Activated T-helper 17 cell treated with anti-CD3 and anti-CD28 coated beads, Interleukin-2, amount 50 U/mL, for 72 hours (primary cell): ENCODE results near the gene RAB40B. TPM values are rescaled to one million over a fixed set of nuclear protein-coding genes. Genes with fewer than 3 reads are reported as not detected.
A peak's percentile ranks its signal among the peaks of the same experiment; 100 is the strongest.

Source experiments
- ATAC-seq: fragments of 150-1000 bp; cut with Tn5 transposase; replicated peaks from 2 replicates; pipeline ENCODE4 v1.10.0; 2021; ENCODE audit warnings: mild to moderate bottlenecking, moderate library complexity
- H3K27ac Mint-ChIP-seq: one replicate; pipeline ENCODE4 v1.8.0; 2022; ENCODE audit warnings: mixed read lengths
- H3K27me3 Mint-ChIP-seq: one replicate; pipeline ENCODE4 v1.8.0; 2022; ENCODE audit warnings: mixed read lengths
- H3K36me3 Mint-ChIP-seq: one replicate; pipeline ENCODE4 v1.8.0; 2022; ENCODE audit warnings: low read depth, mild to moderate bottlenecking, mixed read lengths
- H3K4me1 Mint-ChIP-seq: one replicate; pipeline ENCODE4 v1.8.0; 2022; ENCODE audit warnings: mixed read lengths
- H3K4me3 Mint-ChIP-seq: one replicate; pipeline ENCODE4 v1.8.0; 2022; ENCODE audit warnings: mild to moderate bottlenecking, mixed read lengths
- H3K9me3 Mint-ChIP-seq: one replicate; pipeline ENCODE4 v1.8.0; 2022; ENCODE audit warnings: mixed read lengths
- total RNA-seq, 2 donors: library from RNA; stranded (reverse); gene quantifications; one replicate each; pipeline ENCODE4 v1.2.3, GENCODE V29; 2022

RAB40B gene
- total RNA-seq, 2 donors from 2014 or later = 1.1 to 2.0 TPM

DNA sequence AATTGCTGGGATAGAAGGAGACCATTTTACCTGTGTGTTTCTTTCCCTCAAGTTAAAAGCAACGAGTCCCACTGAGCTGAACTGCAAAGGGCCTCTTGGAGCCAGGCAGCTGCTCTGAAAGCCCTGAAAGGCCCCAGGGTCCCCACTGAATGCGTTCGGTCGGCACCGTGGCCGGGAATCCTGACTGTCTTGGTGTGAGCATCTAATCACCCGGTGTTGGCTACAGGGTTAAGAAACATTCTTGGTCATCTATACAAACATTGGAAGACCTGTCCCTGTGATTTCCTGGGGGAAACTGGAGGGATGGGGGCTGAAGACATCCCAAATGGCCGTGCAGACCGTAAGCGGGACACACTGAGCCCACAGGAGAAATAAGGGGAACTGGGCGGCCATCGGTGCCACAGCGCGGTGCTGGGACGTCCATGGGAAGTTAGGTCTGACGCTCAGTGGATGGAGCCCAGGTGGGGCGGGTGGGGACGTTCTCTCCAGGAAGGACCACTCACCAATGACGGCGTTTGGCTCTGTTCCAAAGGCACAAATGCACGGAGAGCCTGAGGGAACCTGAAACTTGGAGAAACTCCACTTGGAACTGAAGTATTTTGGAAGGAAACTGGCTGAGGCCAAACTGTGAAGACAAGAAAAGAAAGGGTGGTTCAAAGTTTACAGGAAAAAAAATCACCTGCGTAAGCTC lies 82.3 kb downstream of the RAB40B start:
- Mint-ChIP-seq H3K4me3 (no peak overlapping the region), H3K27me3 (no peaks in the 10 kb centered on the region), H3K4me1 (no peaks in the 10 kb centered on the region), H3K36me3 (peaks cover 95% of the 10 kb centered on the region), H3K9me3 (no peaks in the 10 kb centered on the region), H3K27ac (no peak overlapping the region)
- ATAC-seq = no peak

DNA sequence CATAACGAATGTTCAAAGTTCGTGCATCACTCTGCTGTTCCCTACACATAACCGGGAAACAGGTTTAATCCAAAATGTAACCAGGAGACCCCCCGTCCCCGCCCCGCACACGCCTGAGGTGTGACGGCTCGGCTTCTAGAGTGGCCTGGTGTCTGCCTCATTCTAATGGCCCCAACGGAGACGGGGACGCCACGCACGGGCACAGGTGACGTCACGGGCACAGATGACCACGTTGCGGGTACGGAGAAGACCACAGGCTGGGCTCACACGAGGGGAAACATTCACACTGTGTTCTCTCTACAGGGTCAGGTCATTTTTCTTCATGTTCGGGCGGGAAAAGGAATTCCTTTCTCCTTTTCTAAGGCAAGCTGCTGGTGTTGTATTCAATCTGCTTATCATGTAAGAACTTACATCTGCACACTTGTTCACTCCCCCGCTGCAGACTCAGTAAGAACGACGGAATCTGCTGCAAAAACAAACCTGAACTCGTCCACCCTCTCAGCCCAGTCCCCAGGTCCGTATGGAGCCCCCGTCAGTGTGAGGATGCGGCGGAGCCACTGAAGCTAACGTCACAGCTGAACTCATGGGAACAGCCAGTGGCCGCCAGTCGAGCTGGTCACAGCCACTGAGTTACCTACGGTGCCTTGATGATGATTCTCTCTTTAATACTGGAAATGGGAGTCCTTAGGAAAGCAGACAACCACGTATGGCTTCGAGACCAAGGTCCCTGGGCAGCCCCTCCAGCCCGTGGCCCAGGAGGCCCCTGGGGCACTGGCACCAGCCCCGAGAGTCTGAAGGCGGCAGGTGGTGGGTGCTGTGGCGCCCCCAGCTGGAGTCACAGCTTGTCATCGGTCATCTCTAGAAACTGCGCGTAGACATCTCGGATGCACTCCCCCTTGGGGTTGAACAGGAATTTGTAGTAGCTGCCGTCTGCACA lies 83.1 kb downstream of the RAB40B start:
- ATAC-seq = no peak
- H3K4me3 Mint-ChIP-seq = no peak overlapping the region
- no peak overlapping the region for H3K27ac Mint-ChIP-seq
- no peaks in the 10 kb centered on the region for H3K9me3 Mint-ChIP-seq
- peaks cover 95% of the 10 kb centered on the region for H3K36me3 Mint-ChIP-seq
- no peaks in the 10 kb centered on the region for H3K27me3 Mint-ChIP-seq
- no peaks in the 10 kb centered on the region for H3K4me1 Mint-ChIP-seq

DNA sequence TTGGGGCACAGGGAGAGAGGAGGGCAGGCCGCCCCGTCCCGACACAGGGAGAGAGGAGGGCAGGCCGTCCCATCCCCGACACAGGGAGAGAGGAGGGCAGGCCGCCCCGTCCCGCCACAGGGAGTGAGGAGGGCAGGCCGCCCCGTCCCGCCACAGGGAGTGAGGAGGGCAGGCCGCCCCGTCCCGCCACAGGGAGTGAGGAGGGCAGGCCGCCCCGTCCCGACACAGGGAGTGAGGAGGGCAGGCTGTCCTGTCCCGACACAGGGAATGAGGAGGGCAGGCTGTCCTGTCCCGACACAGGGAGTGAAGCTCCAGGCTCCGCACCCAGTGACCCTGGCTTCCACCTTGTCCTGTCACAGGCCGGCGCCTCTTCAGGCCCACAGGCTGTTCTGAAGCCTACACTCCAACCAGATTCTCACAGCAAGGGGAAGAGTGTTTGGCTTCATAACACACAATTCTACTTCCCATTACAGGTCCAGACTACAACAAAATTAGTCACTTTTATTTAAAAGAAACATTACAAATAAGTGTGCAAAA lies 84.3 kb downstream of the RAB40B start:
- Mint-ChIP-seq H3K27me3 (no peaks in the 10 kb centered on the region), H3K9me3 (no peaks in the 10 kb centered on the region), H3K36me3 (peaks cover 95% of the 10 kb centered on the region), H3K27ac (no peak overlapping the region), H3K4me1 (no peaks in the 10 kb centered on the region), H3K4me3 (no peak overlapping the region)
- no peak for ATAC-seq

DNA sequence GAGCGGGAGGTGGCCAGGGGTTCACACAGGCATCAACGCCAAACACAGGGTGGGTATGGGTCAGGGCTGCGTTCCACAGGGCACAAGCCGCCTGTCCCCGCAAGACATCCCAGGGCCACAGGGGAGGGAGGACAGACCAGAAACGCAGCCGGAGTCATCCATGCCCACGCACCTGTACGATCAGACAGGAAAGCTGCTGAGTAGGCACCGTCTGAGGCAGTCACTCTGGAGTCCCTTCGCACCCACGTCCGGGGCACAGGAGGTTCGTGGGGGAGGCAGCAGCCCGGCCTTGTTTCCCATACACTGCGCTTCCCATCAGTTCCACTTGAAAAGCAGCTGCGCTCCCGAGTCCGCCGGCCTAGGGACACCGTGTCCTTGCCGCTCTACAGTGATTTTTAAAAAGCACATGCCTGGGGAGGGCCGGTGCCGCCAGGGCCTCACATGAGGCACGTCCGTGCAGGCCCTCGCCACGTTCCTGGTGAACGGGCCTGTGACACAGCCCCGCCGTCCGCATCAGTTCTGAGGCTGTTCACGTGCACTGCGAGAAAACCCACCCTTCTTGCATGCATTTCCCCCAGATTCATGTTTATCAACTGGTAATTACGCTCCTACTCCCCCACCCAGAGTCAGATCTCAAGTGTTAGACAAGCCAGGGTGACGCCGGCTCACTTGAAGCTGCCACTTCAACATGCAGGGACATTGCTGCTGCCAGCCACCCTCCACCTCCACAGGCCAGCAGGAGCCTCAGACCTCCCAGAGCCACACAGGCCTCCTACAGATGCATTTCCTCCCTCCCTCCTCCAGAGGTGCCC lies 85.0 kb downstream of the RAB40B start:
- Mint-ChIP-seq H3K27me3 (no peaks in the 10 kb centered on the region), H3K9me3 (no peaks in the 10 kb centered on the region), H3K4me1 (no peaks in the 10 kb centered on the region), H3K4me3 (no peak overlapping the region), H3K27ac (no peak overlapping the region), H3K36me3 (peaks cover 94% of the 10 kb centered on the region)
- peak; percentile 41 for ATAC-seq

DNA sequence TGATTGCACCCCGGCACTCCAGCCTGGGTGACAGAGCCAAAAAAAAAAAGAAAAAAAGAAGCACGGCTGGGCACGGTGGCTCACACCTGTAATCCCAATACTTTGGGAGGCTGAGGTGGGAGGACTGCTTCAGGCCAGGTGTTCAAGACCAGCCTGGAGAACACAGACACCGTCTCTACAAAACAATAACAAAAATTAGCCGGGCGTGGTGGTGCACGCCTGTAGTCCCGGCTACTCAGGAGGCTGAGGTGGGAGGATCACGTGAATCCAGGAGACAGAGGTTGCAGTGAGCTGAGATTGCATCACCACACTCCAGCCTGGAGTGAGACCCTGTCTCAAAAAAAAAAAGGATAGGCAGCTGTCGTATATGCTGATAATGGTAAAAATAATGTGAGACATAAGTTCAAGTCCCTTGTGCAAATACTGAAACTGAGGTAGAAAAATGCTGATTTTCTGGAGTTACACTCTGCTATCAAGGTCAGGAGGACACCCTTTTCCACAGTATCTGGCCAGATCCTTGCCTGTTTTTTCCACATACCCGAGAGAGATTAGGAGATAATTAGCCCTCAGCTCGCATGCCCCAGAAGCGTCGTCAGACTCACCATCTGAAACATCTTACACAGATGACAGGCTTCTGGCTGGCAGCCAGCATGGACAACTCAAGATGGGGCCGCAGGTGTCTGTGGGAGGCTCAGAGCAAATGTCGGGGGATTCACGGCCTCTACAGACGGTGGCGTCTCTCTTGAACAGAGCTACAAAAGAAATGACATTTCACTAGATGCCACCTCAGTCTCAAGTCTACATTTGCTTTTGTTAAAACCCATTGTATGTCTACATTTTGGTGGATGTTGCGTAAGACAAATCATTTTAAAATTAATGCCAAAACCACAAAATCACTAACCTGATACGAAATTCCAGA lies 87.1 kb downstream of the RAB40B start:
- Mint-ChIP-seq H3K4me3 (no peak overlapping the region), H3K36me3 (peaks cover 85% of the 10 kb centered on the region), H3K4me1 (no peaks in the 10 kb centered on the region), H3K27me3 (no peaks in the 10 kb centered on the region), H3K27ac (no peak overlapping the region), H3K9me3 (no peaks in the 10 kb centered on the region)
- ATAC-seq = no peak

DNA sequence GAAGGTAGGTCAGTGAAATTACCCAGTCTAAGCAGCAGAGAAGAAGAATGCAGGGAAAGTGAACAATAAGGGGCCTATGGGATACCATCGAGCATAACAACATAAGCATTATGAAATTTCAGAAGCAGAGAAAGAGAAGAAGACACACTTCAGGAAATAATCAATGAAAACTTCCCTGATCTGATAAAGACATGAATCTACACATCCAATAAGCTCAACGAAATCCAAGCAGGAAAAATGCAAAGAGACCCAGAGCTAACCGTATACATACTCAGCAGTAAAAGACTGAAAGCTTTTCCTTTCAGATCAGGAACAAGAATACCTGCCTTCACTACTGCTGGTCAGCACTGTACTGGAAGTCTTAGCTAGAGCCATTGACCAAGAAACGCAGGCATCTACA lies 88.8 kb downstream of the RAB40B start:
- peak overlapping the region; percentile 55 for H3K27ac Mint-ChIP-seq
- H3K36me3 Mint-ChIP-seq = peaks cover 85% of the 10 kb centered on the region
- no peak for ATAC-seq
- H3K9me3 Mint-ChIP-seq = no peaks in the 10 kb centered on the region
- H3K27me3 Mint-ChIP-seq = no peaks in the 10 kb centered on the region
- no peaks in the 10 kb centered on the region for H3K4me1 Mint-ChIP-seq
- no peak overlapping the region for H3K4me3 Mint-ChIP-seq

DNA sequence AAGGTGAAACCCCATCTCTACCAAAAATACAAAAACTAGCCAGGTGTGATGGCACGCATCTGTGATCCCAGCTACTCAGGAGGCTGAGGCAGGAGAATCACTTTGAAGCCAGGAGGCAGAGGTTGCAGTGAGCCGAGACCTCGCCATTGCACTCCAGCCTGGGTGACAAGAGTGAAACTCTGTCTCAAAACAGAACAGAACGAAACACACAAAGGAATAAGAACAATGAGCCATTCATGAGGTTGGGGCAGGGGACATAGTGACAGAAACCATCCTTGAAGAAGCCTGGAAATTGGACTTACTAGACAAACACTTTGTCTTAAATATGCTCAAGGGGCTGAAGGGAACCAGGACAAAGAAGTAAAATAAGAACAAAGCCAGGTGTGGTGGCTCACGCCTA lies 89.7 kb downstream of the RAB40B start:
- no peak for ATAC-seq
- peaks cover 85% of the 10 kb centered on the region for H3K36me3 Mint-ChIP-seq
- no peak overlapping the region for H3K4me3 Mint-ChIP-seq
- H3K27me3 Mint-ChIP-seq = no peaks in the 10 kb centered on the region
- H3K4me1 Mint-ChIP-seq = peaks cover 6% of the 10 kb centered on the region
- no peak overlapping the region for H3K27ac Mint-ChIP-seq
- no peaks in the 10 kb centered on the region for H3K9me3 Mint-ChIP-seq

DNA sequence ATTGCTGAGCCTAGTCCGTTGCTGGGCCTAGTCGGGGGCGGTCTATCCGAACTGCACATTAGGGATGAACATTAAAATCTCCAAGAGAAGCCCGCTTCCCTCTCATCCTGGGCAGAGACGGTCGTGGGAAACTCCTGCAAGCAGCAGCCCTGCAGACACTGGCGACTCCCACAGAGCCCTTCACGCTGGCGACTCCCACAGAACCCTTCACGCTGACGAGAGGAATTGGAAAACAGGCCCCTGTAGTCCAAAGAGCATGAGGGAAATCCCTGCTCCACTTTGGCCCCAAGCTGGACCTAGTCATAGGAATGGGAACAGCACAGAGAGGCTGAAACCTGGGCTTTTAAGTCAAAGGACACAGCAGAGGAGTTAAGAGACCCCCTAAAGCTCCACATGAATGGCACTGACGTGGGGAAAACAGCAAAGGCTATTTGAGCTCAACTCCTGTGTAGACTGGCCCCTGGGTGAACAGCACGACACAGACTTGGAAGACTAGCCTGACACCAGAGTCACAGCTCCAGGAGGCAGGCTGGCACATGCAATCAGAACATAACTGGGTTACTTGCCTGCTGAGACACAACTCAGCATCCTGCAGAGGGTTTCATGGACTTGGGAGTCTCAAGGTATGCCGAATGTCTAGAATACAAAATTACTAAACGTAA lies 92.4 kb downstream of the RAB40B start:
- no peak overlapping the region for H3K27ac Mint-ChIP-seq
- no peak for ATAC-seq
- H3K27me3 Mint-ChIP-seq = no peaks in the 10 kb centered on the region
- no peak overlapping the region for H3K4me3 Mint-ChIP-seq
- no peaks in the 10 kb centered on the region for H3K9me3 Mint-ChIP-seq
- peaks cover 10% of the 10 kb centered on the region for H3K4me1 Mint-ChIP-seq
- peaks cover 91% of the 10 kb centered on the region for H3K36me3 Mint-ChIP-seq

Other genes starting within 250 kb of the RAB40B start
- gene CYBC1, start 247.9 kb downstream of the RAB40B start, total RNA-seq = 100 to 1,000 TPM; 297 to 323 TPM
- 100 to 1,000 TPM; 164 to 194 TPM for gene NARF, start 240.0 kb downstream of the RAB40B start, total RNA-seq
- gene FOXK2, start 179.0 kb downstream of the RAB40B start, total RNA-seq = 10 to 100 TPM; 38.2 to 59.4 TPM
- 100 to 1,000 TPM in 1 of 2 donors, 10 to 100 TPM in 1; 66.0 to 204 TPM for gene WDR45B, start 50.3 kb downstream of the RAB40B start, total RNA-seq
- gene FN3KRP, start 18.0 kb upstream of the RAB40B start, total RNA-seq = 10 to 100 TPM; 45.8 to 47.4 TPM
- 1 to 10 TPM; 5.3 to 6.1 TPM for gene FN3K, start 36.9 kb upstream of the RAB40B start, total RNA-seq
- gene TBCD, start 53.4 kb upstream of the RAB40B start, total RNA-seq = 100 to 1,000 TPM; 111 to 139 TPM
- gene ZNF750, start 141.3 kb upstream of the RAB40B start, total RNA-seq = not detected